ENCODE results near the gene CMTM8.

GRCh38 chr3:32195995-32196540 lies 42.4 kb upstream of the CMTM8 start:
- no peak for TF ChIP-seq EZH2phosphoT487 (IDR thresholded peaks at IDR 0.05; ENCODE audit: borderline replicate concordance, low read length)
- TF ChIP-seq, protein P1, sequence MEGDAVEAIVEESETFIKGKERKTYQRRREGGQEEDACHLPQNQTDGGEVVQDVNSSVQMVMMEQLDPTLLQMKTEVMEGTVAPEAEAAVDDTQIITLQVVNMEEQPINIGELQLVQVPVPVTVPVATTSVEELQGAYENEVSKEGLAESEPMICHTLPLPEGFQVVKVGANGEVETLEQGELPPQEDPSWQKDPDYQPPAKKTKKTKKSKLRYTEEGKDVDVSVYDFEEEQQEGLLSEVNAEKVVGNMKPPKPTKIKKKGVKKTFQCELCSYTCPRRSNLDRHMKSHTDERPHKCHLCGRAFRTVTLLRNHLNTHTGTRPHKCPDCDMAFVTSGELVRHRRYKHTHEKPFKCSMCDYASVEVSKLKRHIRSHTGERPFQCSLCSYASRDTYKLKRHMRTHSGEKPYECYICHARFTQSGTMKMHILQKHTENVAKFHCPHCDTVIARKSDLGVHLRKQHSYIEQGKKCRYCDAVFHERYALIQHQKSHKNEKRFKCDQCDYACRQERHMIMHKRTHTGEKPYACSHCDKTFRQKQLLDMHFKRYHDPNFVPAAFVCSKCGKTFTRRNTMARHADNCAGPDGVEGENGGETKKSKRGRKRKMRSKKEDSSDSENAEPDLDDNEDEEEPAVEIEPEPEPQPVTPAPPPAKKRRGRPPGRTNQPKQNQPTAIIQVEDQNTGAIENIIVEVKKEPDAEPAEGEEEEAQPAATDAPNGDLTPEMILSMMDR (IDR thresholded peaks at IDR 0.05; ENCODE audit: low read depth, low read length, poor library complexity, severe bottlenecking) = no peak
